Measurements from ENCODE around the gene MORF4L2.
"Not testable (repeated sequence)": the region's sequence is repeated elsewhere in the genome, so short reads cannot be mapped to it uniquely, and the experiment has no call there.

The MORF4L2 gene

DNA sequence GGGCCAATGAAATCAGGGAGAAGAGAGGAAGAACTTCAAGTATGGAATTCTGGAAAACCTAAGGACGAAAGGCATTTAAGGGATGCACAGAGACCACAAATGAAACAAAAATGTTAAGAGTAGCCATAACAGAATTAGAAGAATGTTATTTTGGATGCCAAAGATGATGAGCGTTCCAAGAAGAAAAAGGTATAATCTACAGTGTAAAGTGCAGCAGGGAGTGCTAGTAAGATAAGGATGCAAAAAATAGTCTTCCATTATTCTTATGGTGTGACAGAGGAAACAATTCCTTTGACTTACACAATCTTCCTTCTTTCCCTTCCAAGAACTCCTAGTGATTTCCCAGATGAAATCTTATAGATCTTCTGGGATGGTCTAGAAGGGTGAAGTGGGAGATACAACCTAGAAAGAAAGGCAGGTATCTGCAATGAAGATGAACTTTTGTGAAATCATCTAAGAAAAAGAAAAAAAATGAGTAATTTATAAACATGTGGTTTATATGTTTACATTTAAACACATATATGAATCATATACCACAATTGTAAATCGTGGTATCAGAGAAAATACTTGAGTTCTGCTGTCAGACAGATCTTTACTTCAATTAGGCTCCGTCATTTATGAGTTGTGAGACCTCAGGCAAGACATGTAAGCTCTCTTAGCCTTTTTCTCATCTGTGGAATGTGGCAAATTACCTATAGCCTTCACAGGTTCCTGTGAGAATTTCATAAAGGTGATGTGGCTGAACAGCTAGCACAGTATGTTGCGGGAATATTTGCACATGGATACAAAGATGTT, 8.1 kb downstream of the MORF4L2 start:
- no peak for DNase-seq (ENCODE audit: low read depth)

DNA sequence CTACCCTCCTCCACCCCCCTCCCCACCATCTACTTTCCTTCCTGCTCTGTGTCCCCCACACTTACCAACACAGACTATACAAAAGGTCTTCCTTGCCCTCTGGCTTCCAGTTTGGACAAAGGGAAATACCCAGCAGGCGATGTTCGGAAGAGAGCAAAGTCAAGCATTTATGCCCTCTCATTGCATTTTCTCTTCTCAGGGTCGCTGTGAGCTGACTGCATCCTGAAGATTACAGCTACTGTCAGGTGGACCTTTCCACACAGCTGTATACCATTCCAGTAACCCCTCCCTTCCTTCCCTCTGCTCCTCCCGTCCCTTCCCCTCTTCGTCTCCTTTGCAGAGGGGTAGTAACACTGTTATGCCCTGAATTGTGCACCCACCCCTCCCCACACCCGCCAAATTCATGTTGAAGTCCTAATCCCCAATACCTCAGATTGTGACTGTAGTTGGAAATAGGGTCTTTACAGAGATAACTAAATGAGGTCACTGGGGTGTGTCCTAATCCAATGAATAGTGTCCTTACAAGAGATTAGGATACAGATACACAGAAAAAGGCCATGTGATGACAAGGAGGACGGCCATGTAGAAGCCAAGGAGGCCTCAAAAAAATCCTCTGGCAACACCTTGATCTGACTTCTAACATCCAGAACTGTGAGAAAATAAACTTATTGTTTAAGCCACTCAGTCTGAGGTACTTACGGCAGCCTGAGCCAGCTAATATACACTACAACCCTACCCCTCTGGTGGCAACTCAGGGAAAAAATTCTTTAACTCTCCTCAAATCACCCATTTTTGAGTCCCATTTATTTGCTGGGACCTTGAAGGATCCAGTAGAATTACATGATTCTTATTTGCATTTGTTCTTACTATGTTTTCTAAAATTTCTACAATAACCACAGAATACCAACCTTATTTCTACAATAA, 11.7 kb downstream of the MORF4L2 start:
- no peak for DNase-seq (ENCODE audit: low read depth)

DNA sequence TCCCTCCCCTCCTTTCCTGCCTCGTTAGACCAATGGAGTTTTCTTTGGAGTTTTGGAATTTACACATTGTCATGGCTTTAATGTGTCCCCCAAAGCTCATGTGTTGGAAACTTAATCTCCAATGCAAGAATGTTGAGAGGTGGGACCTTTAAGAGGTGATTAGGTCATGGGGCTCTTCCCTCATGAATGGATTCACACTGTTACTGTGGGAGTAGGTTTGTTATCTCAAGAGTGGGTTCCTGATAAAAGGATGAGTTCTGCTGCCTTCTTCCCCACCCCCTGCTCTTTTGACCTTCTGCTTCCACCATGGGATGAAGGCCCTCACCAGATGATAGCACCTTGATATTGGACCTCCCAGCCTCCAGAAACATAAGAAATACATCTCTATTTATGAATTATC, 16.8 kb downstream of the MORF4L2 start:
- DNase-seq (ENCODE audit: low read depth), result no peak

- no peak for DNase-seq (ENCODE audit: low read depth)
These were observed 20.0 kb downstream of the MORF4L2 start for GRCh38 chrX:103666202-103667107.

GRCh38 chrX:103663981-103664762, 22.3 kb downstream of the MORF4L2 start:
- DNase-seq (ENCODE audit: low read depth), result no peak

GRCh38 chrX:103659460-103659859, 27.0 kb downstream of the MORF4L2 start:
- not testable (repeated sequence) for DNase-seq (ENCODE audit: low read depth)

- DNase-seq (ENCODE audit: low read depth), result no peak
These were observed 27.6 kb downstream of the MORF4L2 start for GRCh38 chrX:103658681-103659433.

GRCh38 chrX:103657066-103657465, 29.4 kb downstream of the MORF4L2 start:
- not testable (repeated sequence) for DNase-seq (ENCODE audit: low read depth)

DNA sequence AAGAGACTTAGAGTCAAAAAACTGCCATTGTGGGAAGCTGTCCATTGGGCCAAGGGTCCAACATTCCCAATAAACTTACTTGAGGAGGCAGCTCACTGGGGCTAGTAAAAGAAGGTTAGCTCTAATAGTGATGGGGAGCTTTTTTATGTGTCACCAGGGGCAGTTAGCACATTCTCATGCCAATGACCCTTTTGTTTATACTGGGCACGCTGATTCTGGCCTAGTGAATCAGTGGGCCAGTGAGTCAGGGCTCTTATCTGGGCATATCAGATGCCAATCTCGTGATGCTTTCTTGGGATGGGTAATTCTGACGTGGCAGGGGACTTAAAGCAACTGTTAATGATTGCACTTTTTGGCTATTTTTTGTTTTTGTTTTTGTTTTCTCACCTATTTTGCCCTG, 29.9 kb downstream of the MORF4L2 start:
- DNase-seq (ENCODE audit: low read depth), result peak; percentile 30

DNA sequence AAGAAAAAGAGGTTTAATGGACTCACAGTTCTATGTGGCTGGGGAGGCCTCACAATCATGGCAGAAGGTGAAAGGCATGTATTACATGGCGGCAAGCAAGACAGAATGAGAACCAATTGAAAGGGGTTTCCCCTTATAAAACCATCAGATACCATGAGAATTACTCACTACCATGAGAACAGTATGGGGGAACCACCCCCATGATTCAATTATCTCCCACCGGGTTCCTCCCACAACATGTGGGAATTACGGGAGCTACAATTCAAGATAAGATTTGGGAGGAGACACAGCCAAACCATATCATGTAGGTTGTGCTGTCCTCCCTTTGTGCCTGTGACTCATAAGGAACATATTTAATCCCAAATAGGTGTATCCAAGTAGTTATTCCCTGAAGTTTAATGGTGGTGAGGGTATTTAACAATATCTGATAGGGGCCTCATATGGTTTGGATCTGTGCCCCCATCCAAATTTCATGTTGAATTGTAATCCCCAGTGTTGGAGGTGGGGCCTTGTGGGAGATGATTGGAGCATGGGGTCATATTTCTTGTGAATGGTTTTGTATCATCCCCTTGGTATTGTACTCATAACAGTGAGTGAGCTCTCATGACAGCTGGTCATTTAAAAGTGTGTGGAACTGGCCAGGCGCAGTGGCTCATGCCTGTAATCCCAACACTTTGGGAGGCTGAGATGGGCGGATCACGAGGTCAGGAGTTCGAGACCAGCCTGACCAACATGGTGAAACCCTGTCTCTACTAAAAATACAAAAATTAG, 31.1 kb downstream of the MORF4L2 start:
- not testable (repeated sequence) for DNase-seq (ENCODE audit: low read depth)

GRCh38 chrX:103651151-103651773, 35.2 kb downstream of the MORF4L2 start:
- no peak for DNase-seq (ENCODE audit: low read depth)

GRCh38 chrX:103647630-103648029, 38.9 kb downstream of the MORF4L2 start:
- DNase-seq (ENCODE audit: low read depth), result no peak

DNA sequence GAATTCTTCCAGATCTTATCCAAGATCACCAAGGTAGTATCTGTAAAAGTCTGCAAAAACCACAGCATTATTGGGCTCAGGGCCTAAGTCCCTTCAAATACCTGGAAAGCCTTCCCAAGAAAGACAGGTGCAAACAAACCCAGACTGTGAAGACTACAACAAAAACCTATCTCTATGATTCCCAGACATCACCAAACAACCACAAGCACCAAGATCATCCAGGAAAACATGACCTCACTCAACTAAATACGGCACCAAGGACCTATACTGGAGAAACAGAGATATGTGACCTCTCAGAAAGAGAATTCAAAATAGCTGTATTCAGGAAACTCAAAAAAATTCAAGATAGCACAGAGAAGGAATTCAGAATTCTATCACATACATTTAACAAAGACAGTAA, 42.4 kb downstream of the MORF4L2 start:
- DNase-seq (ENCODE audit: low read depth), result no peak

- DNase-seq (ENCODE audit: low read depth), result peak; percentile 3
These were observed 45.9 kb downstream of the MORF4L2 start for GRCh38 chrX:103640401-103641155.

GRCh38 chrX:103638479-103639346, 47.8 kb downstream of the MORF4L2 start:
- DNase-seq (ENCODE audit: low read depth), result not testable (repeated sequence)

DNA sequence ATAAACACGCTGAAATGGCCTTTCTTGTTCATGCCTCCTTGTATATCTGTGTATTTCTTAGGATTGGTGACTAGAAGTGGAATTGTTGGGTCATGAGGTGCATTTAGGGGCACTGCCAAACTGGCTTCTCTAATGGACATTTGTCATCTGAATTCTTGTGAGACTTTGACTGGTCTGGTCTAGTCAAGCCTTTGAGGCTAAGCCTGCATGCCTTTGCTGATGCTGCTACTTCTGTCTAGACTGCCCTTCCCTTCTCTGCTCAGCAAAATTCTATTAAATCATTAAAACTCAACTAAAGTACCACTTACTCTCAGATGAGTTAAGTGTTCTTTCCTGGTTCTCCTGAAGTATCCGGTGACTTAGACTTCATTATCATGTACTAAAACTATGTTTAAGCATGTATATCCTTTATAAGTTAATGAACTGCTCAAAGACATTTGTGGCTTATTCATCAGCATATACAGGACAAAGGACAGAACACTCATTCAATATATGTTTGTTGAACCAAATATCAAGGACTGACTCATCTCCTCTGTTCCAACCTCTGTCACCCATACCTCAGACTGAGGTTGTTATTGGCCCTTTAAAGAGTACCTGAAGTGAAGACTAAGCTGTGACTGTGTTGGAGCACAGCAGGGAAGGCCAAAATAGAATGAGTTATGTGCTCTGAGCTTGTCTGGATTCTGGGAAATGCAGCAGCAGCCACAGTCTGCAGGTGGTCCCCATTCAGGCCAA, 48.7 kb downstream of the MORF4L2 start:
- no peak for DNase-seq (ENCODE audit: low read depth)

- no peak for DNase-seq (ENCODE audit: low read depth)
These were observed 51.1 kb downstream of the MORF4L2 start for GRCh38 chrX:103635436-103635835.

Data from fibroblast of gingiva (primary cell).